GM12878 (cell line): ENCODE measurements around the gene ACOT12. TPM values are rescaled to one million over a fixed set of nuclear protein-coding genes. Genes with fewer than 3 reads are reported as not detected.

Experiments
- ATAC-seq: fragments of 200-7000 bp; cut with Tn5 transposase; 3 replicates; pipeline ENCODE4 v1.9.1; 2020; ENCODE audit warnings: mild to moderate bottlenecking, moderate library complexity
- BruUV-seq: library from RNA; stranded (reverse); fragments of 400-500 nt; replicated peaks from 2 replicates; lab custom pipeline; 2021; lab: Mats Ljungman, UMichigan
- CTCF ChIA-PET: fragments of 300-600 bp; sonication (Branson Sonifier 250); formaldehyde crosslinking; extraction: SDS; loops from one replicate; lab custom pipeline; 2021; ENCODE audit warnings: inconsistent platforms; lab: Yijun Ruan, JAX
- POLR2A ChIA-PET: fragments of 350-600 bp; formaldehyde crosslinking; extraction: SDS; loops from one replicate; lab custom pipeline; 2021; ENCODE audit warnings: inconsistent platforms; lab: Charles Lee
- RAD21 ChIA-PET: fragments of 300-600 bp; sonication (Branson Sonifier 250); formaldehyde crosslinking; loops from one replicate; lab custom pipeline; 2023; ENCODE audit warnings: antibody characterized with exemption; ENCODE audit not compliant: unreplicated experiment; lab: Charles Lee
- SMC1A ChIA-PET: fragments of 300-600 bp; sonication (Branson Sonifier 250); formaldehyde crosslinking; loops from one replicate; lab custom pipeline; 2023; ENCODE audit not compliant: unreplicated experiment, uncharacterized antibody; lab: Charles Lee
- DNase-seq: peaks from one replicate; pipeline ENCODE4 v3.0.0-alpha.2; 2011; ENCODE audit warnings: low read depth, low spot score
- FAIRE-seq: peaks from 3 replicates; lab custom pipeline; 2011; peaks lifted over from hg19 to GRCh38; lab: Jason Lieb, UNC
- H2AFZ ChIP-seq: 2 replicates; pipeline ENCODE4 v1.6.0; 2011; ENCODE audit warnings: low read depth, low read length, control low read depth; ENCODE audit not compliant: control insufficient read depth
- H3K27ac ChIP-seq: 2 replicates; pipeline ENCODE4 v1.5.1; 2011; ENCODE audit warnings: control low read depth; ENCODE audit not compliant: control insufficient read depth, insufficient read depth
- H3K27me3 ChIP-seq, 2 experiments: replicated peaks in 1 of 2; 2 replicates each; pipeline versions ENCODE4 v1.6.0 to v1.6.1; 2011; ENCODE audit warnings: low read length in 1 of 2; ENCODE audit not compliant: control insufficient read depth in 2 of 2, insufficient read depth in 2 of 2
- H3K36me3 ChIP-seq, 2 experiments: 2 replicates each; pipeline ENCODE4 v1.5.1; 2011; ENCODE audit warnings: low read length in 1 of 2; ENCODE audit not compliant: control insufficient read depth in 2 of 2, insufficient read depth in 2 of 2
- H3K4me1 ChIP-seq: 2 replicates; pipeline ENCODE4 v1.6.1; 2011; ENCODE audit warnings: mild to moderate bottlenecking, low read length, moderate library complexity, mixed read lengths; ENCODE audit not compliant: control insufficient read depth, insufficient read depth
- H3K4me2 ChIP-seq: 2 replicates; pipeline ENCODE4 v1.6.0; 2011; ENCODE audit warnings: control low read depth; ENCODE audit not compliant: control insufficient read depth, insufficient read depth
- H3K4me3 ChIP-seq: fragments of 200-600 bp; sonication (generic); 2 replicates; pipeline ENCODE4 v1.5.1; 2016
- H3K79me2 ChIP-seq: 2 replicates; pipeline ENCODE4 v1.6.0; 2011; ENCODE audit warnings: low read length; ENCODE audit not compliant: control insufficient read depth, insufficient read depth
- H3K9ac ChIP-seq: 2 replicates; pipeline ENCODE4 v1.8.0; 2011; ENCODE audit warnings: low read length, control low read depth, mixed read lengths; ENCODE audit not compliant: control insufficient read depth, insufficient read depth
- H3K9me3 ChIP-seq: replicated peaks from 3 replicates; pipeline ENCODE4 v1.5.1; 2011; ENCODE audit warnings: mild to moderate bottlenecking, low read length; ENCODE audit not compliant: control insufficient read depth, insufficient read depth
- H4K20me1 ChIP-seq: 2 replicates; pipeline ENCODE4 v1.6.0; 2011; ENCODE audit not compliant: control insufficient read depth, insufficient read depth
- ASH2L ChIP-seq: fragments of 300-600, 200-600 bp; sonication (generic); IDR thresholded peaks from 2 replicates; pipeline ENCODE4 v1.6.1; 2017; ENCODE audit warnings: low read depth, mild to moderate bottlenecking, borderline replicate concordance
- BCL11A ChIP-seq: IDR thresholded peaks from 2 replicates; pipeline ENCODE4 v1.6.1; 2011; ENCODE audit warnings: low read depth, low read length
- FOXK2 ChIP-seq: fragments of 450-650 bp; IDR thresholded peaks from 2 replicates; pipeline ENCODE4 v1.6.1; 2017; ENCODE audit warnings: mild to moderate bottlenecking, moderate library complexity
- GATAD2B ChIP-seq: fragments of 450-650 bp; conservative IDR thresholded peaks from 2 replicates; pipeline ENCODE4 v1.6.1; 2017; ENCODE audit warnings: low read depth, mild to moderate bottlenecking, moderate library complexity
- HDGF ChIP-seq: fragments of 450-650 bp; IDR thresholded peaks from 2 replicates; pipeline ENCODE4 v1.6.1; 2016; ENCODE audit warnings: antibody characterized with exemption
- KAT2A ChIP-seq: conservative IDR thresholded peaks from 2 replicates; pipeline ENCODE4 v1.6.1; 2011; ENCODE audit warnings: low read depth, low read length; ENCODE audit not compliant: control insufficient read depth
- KDM1A ChIP-seq: fragments of 200-600 bp; sonication (generic); IDR thresholded peaks from 2 replicates; pipeline ENCODE4 v1.6.1; 2016; ENCODE audit warnings: borderline replicate concordance
- NFYA ChIP-seq: IDR thresholded peaks from 2 replicates; pipeline ENCODE4 v1.6.1; 2011; ENCODE audit warnings: low read depth, mild to moderate bottlenecking, low read length, improper control_type of control experiment, borderline replicate concordance
- PAX5 ChIP-seq: IDR thresholded peaks from 2 replicates; pipeline ENCODE4 v1.6.1; 2011; ENCODE audit warnings: low read depth, low read length, borderline replicate concordance
- RUNX3 ChIP-seq: IDR thresholded peaks from 2 replicates; pipeline ENCODE4 v1.6.1; 2012; ENCODE audit warnings: low read length, inconsistent platforms
- SIN3A ChIP-seq: IDR thresholded peaks from 2 replicates; pipeline ENCODE4 v1.6.1; 2012; ENCODE audit warnings: low read depth, low read length, improper control_type of control experiment
- SKIL ChIP-seq: fragments of 450-650 bp; IDR thresholded peaks from 2 replicates; pipeline ENCODE4 v1.6.1; 2017; ENCODE audit warnings: mild to moderate bottlenecking, low read depth, inconsistent platforms; ENCODE audit not compliant: poor library complexity, severe bottlenecking
- SMC3 ChIP-seq: IDR thresholded peaks from 2 replicates; pipeline ENCODE4 v1.6.1; 2011; ENCODE audit warnings: low read length, improper control_type of control experiment, borderline replicate concordance
- SREBF1 ChIP-seq: IDR thresholded peaks from 2 replicates; pipeline ENCODE4 v1.6.1; 2012; ENCODE audit warnings: mild to moderate bottlenecking, low read length
- STAT1 ChIP-seq: fragments of 450-650 bp; conservative IDR thresholded peaks from 2 replicates; pipeline ENCODE4 v1.6.1; 2014; ENCODE audit warnings: antibody characterized with exemption, mild to moderate bottlenecking
- YBX1 ChIP-seq: fragments of 450-650 bp; IDR thresholded peaks from 2 replicates; pipeline ENCODE4 v1.6.1; 2016; ENCODE audit warnings: antibody characterized with exemption
- WGBS: methylation state at CpG from one replicate; pipeline ENCODE4 v1.1.6; 2016; ENCODE audit warnings: low lambda C conversion rate; ENCODE audit not compliant: insufficient replicate concordance, insufficient coverage; ENCODE audit errors: missing lambda C conversion rate; 5-methylcytosine and 5-hydroxymethylcytosine counted together
- in situ Hi-C: fragments of 300-500 bp; cut with MboI; formaldehyde crosslinking; loops from 9 replicates; pipeline ENCODE4 v1.14.3; 2018; ENCODE audit warnings: mixed read lengths
- intact Hi-C: fragments of 100-400 bp; cut with micrococcal nuclease; formaldehyde crosslinking; loops from one replicate; pipeline ENCODE4 v1.14.2; 2022; ENCODE audit not compliant: unreplicated experiment
- polyA plus RNA-seq, 11 experiments: library from polyadenylated mRNA; depleted of rRNA in 4 of 11; unstranded in 6 of 11; stranded (reverse) in 5 of 11; fragments of >200 nt; fragmentation: Nextera tagmentation in 4 of 11; fragmentation: Illumina TruSeq in 1 of 11; extraction: Ambion mirVana in 4 of 11; extraction: Trizol in 1 of 11; gene quantifications; 1 replicate in 1 of 11; 2 replicates in 10 of 11; pipeline versions ENCODE4 v1.2.1 to v1.2.3, GENCODE V29; 2011 to 2016; ENCODE audit warnings: inconsistent platforms in 2 of 11, missing spikeins in 2 of 11, low read depth in 1 of 11
- total RNA-seq, 4 experiments: library from RNA; depleted of rRNA in 3 of 4; stranded (reverse); fragments of >200 nt in 3 of 4; fragmentation: Illumina TruSeq in 1 of 4; extraction: Trizol in 1 of 4; gene quantifications; 2 replicates each; pipeline versions ENCODE4 v1.2.1 to v1.2.3, GENCODE V29; 2013 to 2021
- TF ChIP-seq, protein P1 (sequence below): IDR thresholded peaks from 2 replicates; pipeline ENCODE4 v1.6.1; 2012; ENCODE audit warnings: low read depth, low read length, improper control_type of control experiment
- TF ChIP-seq, protein P2 (sequence below): IDR thresholded peaks from 2 replicates; pipeline ENCODE4 v1.6.1; 2011; ENCODE audit warnings: borderline replicate concordance, low read depth, mild to moderate bottlenecking, moderate library complexity, low read length; ENCODE audit not compliant: insufficient read depth, poor library complexity, severe bottlenecking

The ACOT12 gene
- total and polyA plus RNA-seq, 10 of the 15 experiments (the other 5 are each of a cell fraction or from before 2014, with no cell fraction given), result 0.08 TPM; not detected in 9

DNA sequence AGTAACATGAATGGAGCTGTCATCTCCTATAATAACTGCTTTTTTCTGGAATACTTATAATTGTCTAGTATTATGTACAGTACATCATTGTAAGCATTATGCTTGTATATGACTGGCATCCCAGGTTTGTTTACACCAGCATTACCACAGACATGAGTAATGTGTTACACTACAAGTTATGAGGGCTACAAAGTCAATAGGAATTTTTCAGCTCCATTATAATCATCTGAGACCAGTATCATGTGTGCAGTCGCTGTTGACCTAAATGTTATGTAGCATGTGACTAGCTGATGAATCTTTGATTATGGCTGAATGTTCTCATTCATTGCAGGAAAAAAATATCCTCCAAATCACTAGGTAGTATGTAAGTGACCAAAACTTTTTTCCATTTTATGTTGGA is 90.4 kb downstream of the ACOT12 start:
- FAIRE-seq (no peak), ATAC-seq (no peak), DNase-seq (no peak)
- no peaks in the 10 kb centered on the region for H3K36me3 ChIP-seq
- H3K79me2 ChIP-seq, result peaks cover 10% of the 10 kb centered on the region
- SMC1A ChIA-PET, result interaction anchor here (1.1 to 1.2 kb wide), 3 partner anchors 9 to 164 kb away, joined by 3 read pairs; no protein-coding TSS in a partner anchor
- H3K9ac ChIP-seq, result no peak overlapping the region
- no peaks in the 10 kb centered on the region for H3K9me3 ChIP-seq
- POLR2A ChIA-PET, result interaction anchor here (0.5 kb wide), 2 partner anchors 136 to 1022 kb away, joined by 3 to 4 read pairs; no protein-coding TSS in a partner anchor
- H3K4me2 ChIP-seq, result no peak overlapping the region
- H3K27ac ChIP-seq, result no peak overlapping the region
- H3K4me3 ChIP-seq, result no peak overlapping the region
- WGBS, result 100% methylated on average over 1 of the region's 1 CpG
- H2AFZ ChIP-seq, result no peak overlapping the region
- peaks cover 8% of the 10 kb centered on the region for H3K4me1 ChIP-seq
- no TSS peak for BruUV-seq
- no peaks in the 10 kb centered on the region for H4K20me1 ChIP-seq
- intact Hi-C loops (loop anchor here (5.0 kb wide), 1 partner anchor 616 kb away; no protein-coding TSS in a partner anchor), in situ Hi-C loops (no loop called here)
- TF ChIP-seq PAX5, result no peak
- no peak for TF ChIP-seq HDGF
- TF ChIP-seq YBX1, result no peak
- TF ChIP-seq, protein P1, sequence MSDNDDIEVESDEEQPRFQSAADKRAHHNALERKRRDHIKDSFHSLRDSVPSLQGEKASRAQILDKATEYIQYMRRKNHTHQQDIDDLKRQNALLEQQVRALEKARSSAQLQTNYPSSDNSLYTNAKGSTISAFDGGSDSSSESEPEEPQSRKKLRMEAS, result no peak
- no peak for TF ChIP-seq SREBF1
- TF ChIP-seq SKIL, result no peak
- no peak for TF ChIP-seq SIN3A
- TF ChIP-seq KAT2A, result no peak
- no peak for TF ChIP-seq ASH2L
- no peak for TF ChIP-seq RUNX3
- TF ChIP-seq KDM1A, result no peak
- TF ChIP-seq, protein P2, sequence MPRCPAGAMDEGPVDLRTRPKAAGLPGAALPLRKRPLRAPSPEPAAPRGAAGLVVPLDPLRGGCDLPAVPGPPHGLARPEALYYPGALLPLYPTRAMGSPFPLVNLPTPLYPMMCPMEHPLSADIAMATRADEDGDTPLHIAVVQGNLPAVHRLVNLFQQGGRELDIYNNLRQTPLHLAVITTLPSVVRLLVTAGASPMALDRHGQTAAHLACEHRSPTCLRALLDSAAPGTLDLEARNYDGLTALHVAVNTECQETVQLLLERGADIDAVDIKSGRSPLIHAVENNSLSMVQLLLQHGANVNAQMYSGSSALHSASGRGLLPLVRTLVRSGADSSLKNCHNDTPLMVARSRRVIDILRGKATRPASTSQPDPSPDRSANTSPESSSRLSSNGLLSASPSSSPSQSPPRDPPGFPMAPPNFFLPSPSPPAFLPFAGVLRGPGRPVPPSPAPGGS, result no peak
- no peak for TF ChIP-seq BCL11A
- TF ChIP-seq SMC3, result no peak
- TF ChIP-seq FOXK2, result no peak
- TF ChIP-seq GATAD2B, result no peak
- no peak for TF ChIP-seq STAT1
- TF ChIP-seq NFYA, result no peak
- H3K27me3 ChIP-seq, result no peaks in the 10 kb centered on the region
- CTCF ChIA-PET, result interaction anchor here (0.9 to 5.6 kb wide), 9 partner anchors 11 to 923 kb away, joined by 3 to 31 read pairs (median 6); partner anchors contain the start of gene SSBP2
- RAD21 ChIA-PET, result interaction anchor here (0.7 to 1.2 kb wide), 2 partner anchors 108 to 862 kb away, joined by 3 read pairs; no protein-coding TSS in a partner anchor
